ENCODE measurements around the gene CAPN10. TPM values are rescaled to one million over a fixed set of nuclear protein-coding genes. Genes with fewer than 3 reads are reported as not detected.

Gene CAPN10
- polyA plus RNA-seq, 1 donor (not counting 4 experiments of a cell fraction or from before 2014, with no cell fraction given), result 7.1 TPM

DNA sequence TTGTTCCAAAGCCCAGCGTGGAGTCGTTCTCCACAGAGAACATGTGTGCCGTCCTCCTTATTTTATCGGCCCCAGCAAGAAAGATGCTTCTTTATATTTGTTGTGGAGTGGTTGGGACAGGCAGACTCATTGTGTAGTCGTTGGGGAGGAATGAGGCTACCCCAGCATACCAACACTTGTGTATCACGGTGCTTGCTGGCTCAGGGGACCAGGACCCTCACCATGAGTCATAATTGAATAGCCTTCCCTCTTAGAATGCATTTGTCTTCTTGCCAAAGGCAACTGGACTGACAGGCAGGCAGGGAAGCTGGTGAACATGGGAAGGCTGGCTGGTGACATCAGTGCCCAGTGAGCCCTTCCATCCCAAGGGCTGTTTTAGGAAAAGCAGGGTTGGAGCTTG lies 4.7 kb downstream of the CAPN10 start:
- Histone ChIP-seq H3K27me3 (ENCODE audit: control insufficient read depth, extremely low read depth, insufficient read depth, low read length) (no peaks in the 10 kb centered on the region), H2AFZ (ENCODE audit: control insufficient read depth, low read length) (no peak overlapping the region), H3K4me3 (ENCODE audit: control insufficient read depth in 2 of 3, extremely low read depth in 1 of 3, insufficient read depth in 2 of 3, low read depth in 1 of 3, low read length in 3 of 3) (no peak overlapping the region), H3K9me3 (ENCODE audit: control insufficient read depth, low read depth, low read length) (no peaks in the 10 kb centered on the region), H3K36me3 (ENCODE audit: control insufficient read depth in 2 of 2, extremely low read depth in 1 of 2, insufficient read depth in 2 of 2, low read length in 2 of 2) (peaks cover 5 to 18% of the 10 kb centered on the region in 2 experiments), H3K79me2 (ENCODE audit: control insufficient read depth, insufficient read depth, low read length) (peaks cover 47% of the 10 kb centered on the region), H3K4me1 (ENCODE audit: control insufficient read depth, extremely low read depth, insufficient read depth, low read length) (peaks cover 11% of the 10 kb centered on the region), H3K27ac (ENCODE audit: control insufficient read depth, insufficient read depth, low read length) (no peak overlapping the region), H3K4me2 (ENCODE audit: control insufficient read depth, extremely low read depth, insufficient read depth, low read depth, low read length) (no peak overlapping the region), H4K20me1 (ENCODE audit: control insufficient read depth, extremely low read depth, insufficient read depth, low read length) (peaks cover 19% of the 10 kb centered on the region), H3K9me1 (ENCODE audit: control insufficient read depth, extremely low read depth, insufficient read depth, low read length) (peaks cover 3% of the 10 kb centered on the region), H3K9ac (ENCODE audit: control insufficient read depth, extremely low read depth, insufficient read depth, low read length) (no peak overlapping the region)
- no peak for DNase-seq (ENCODE audit: low read depth, low spot score)
- FAIRE-seq, result no peak
- dilution Hi-C loops (cut with MboI; ENCODE audit: extremely low pct_ligation_motif_present, low sequenced_read_pairs), result no loop called here
- TF ChIP-seq EZH2 (IDR thresholded peaks at IDR 0.05; ENCODE audit: low read length), result no peak
- TF ChIP-seq, protein P1, sequence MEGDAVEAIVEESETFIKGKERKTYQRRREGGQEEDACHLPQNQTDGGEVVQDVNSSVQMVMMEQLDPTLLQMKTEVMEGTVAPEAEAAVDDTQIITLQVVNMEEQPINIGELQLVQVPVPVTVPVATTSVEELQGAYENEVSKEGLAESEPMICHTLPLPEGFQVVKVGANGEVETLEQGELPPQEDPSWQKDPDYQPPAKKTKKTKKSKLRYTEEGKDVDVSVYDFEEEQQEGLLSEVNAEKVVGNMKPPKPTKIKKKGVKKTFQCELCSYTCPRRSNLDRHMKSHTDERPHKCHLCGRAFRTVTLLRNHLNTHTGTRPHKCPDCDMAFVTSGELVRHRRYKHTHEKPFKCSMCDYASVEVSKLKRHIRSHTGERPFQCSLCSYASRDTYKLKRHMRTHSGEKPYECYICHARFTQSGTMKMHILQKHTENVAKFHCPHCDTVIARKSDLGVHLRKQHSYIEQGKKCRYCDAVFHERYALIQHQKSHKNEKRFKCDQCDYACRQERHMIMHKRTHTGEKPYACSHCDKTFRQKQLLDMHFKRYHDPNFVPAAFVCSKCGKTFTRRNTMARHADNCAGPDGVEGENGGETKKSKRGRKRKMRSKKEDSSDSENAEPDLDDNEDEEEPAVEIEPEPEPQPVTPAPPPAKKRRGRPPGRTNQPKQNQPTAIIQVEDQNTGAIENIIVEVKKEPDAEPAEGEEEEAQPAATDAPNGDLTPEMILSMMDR (optimal IDR thresholded peaks at IDR 0.05 in 1 of 3, IDR thresholded peaks at IDR 0.05 in 1 of 3, conservative IDR thresholded peaks at IDR 0.05 in 1 of 3; ENCODE audit: extremely low read depth in 1 of 3, insufficient read depth in 2 of 3, low read length in 3 of 3), result no peak

DNA sequence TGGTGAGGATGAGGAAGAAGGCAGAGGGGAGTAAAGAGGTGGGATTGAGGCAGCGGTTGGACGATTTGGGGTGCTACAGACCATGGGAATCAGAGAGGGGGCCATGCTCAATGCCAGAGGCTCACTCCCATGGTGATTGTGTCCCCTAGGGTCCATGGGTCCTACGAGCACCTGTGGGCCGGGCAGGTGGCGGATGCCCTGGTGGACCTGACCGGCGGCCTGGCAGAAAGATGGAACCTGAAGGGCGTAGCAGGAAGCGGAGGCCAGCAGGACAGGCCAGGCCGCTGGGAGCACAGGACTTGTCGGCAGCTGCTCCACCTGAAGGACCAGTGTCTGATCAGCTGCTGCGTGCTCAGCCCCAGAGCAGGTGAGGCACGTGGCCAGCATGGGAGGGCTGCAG lies 5.2 kb downstream of the CAPN10 start:
- DNase-seq (ENCODE audit: low read depth, low spot score), result no peak
- H3K79me2 ChIP-seq (ENCODE audit: control insufficient read depth, insufficient read depth, low read length), result peaks cover 47% of the 10 kb centered on the region
- peaks cover 11% of the 10 kb centered on the region for H3K4me1 ChIP-seq (ENCODE audit: control insufficient read depth, extremely low read depth, insufficient read depth, low read length)
- H3K4me2 ChIP-seq (ENCODE audit: control insufficient read depth, extremely low read depth, insufficient read depth, low read depth, low read length), result no peak overlapping the region
- H2AFZ ChIP-seq (ENCODE audit: control insufficient read depth, low read length), result no peak overlapping the region
- no peaks in the 10 kb centered on the region for H3K9me3 ChIP-seq (ENCODE audit: control insufficient read depth, low read depth, low read length)
- no peak overlapping the region for H3K9ac ChIP-seq (ENCODE audit: control insufficient read depth, extremely low read depth, insufficient read depth, low read length)
- no peak overlapping the region for H3K4me3 ChIP-seq (ENCODE audit: control insufficient read depth in 2 of 3, extremely low read depth in 1 of 3, insufficient read depth in 2 of 3, low read depth in 1 of 3, low read length in 3 of 3)
- TF ChIP-seq, protein P1 (optimal IDR thresholded peaks at IDR 0.05 in 1 of 3, IDR thresholded peaks at IDR 0.05 in 1 of 3, conservative IDR thresholded peaks at IDR 0.05 in 1 of 3; ENCODE audit: extremely low read depth in 1 of 3, insufficient read depth in 2 of 3, low read length in 3 of 3), result no peak
- TF ChIP-seq EZH2 (IDR thresholded peaks at IDR 0.05; ENCODE audit: low read length), result no peak
- peaks cover 22% of the 10 kb centered on the region for H4K20me1 ChIP-seq (ENCODE audit: control insufficient read depth, extremely low read depth, insufficient read depth, low read length)
- H3K27ac ChIP-seq (ENCODE audit: control insufficient read depth, insufficient read depth, low read length), result no peak overlapping the region
- H3K27me3 ChIP-seq (ENCODE audit: control insufficient read depth, extremely low read depth, insufficient read depth, low read length), result no peaks in the 10 kb centered on the region
- FAIRE-seq, result no peak
- peaks cover 5 to 23% of the 10 kb centered on the region in 2 experiments for H3K36me3 ChIP-seq (ENCODE audit: control insufficient read depth in 2 of 2, extremely low read depth in 1 of 2, insufficient read depth in 2 of 2, low read length in 2 of 2)
- dilution Hi-C loops (cut with MboI; ENCODE audit: extremely low pct_ligation_motif_present, low sequenced_read_pairs), result no loop called here
- H3K9me1 ChIP-seq (ENCODE audit: control insufficient read depth, extremely low read depth, insufficient read depth, low read length), result peaks cover 3% of the 10 kb centered on the region

Measured in keratinocyte (primary cell).